HuH-7.5 (cell line): ENCODE data around the gene STRIT1.
"Not testable (repeated sequence)": the region's sequence is repeated elsewhere in the genome, so short reads cannot be mapped to it uniquely, and the experiment has no call there.

Source experiments
- DNase-seq: peaks from one replicate; pipeline ENCODE4 v3.0.0; 2011; ENCODE audit warnings: low spot score

STRIT1 gene

GRCh38 chr3:155270485-155271342, 22.8 kb downstream of the STRIT1 start:
- no peak for DNase-seq

DNA sequence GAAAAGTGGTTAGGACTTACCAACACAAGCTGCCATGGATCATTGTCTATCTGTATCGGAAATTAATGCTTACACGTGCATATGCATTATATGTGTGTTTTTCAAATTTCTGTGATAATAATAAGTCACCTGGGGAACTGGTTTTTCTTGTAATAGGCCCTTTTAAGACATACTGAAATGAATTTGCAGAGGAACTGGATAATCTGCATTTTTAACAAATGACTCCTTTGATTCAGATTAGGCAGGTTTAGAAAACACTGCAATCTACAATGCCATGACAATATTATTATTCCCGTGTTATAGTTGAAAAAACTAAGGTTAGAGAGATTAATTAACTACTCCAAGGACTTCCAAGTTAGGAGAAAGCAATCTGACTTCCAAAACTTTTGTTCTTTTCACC, 23.4 kb downstream of the STRIT1 start:
- no peak for DNase-seq

- not testable (repeated sequence) for DNase-seq
Observed at GRCh38 chr3:155262855-155263254, 30.6 kb downstream of the STRIT1 start.

- DNase-seq: no peak
Observed at GRCh38 chr3:155262295-155262694, 31.2 kb downstream of the STRIT1 start.

- no peak for DNase-seq
Observed at GRCh38 chr3:155254445-155254844, 39.0 kb downstream of the STRIT1 start.

DNA sequence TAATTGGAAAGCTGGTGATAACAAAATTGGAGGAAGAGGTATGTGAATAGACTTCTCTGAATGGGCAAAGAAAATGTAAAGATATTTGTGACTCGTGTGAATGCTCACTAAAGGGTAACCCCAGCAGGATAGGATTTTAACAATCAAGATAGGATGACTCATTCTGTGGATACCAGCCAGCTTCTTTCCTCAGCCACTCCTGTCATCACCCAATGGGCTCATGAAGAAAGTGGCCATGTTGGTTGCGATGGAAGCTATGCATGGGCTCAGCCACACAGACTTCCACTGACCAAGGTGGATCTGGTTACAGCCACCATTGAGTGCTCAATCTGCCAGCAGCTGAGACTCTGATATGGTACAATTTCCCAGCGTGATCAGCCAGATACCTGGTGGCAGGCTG, 40.9 kb downstream of the STRIT1 start:
- DNase-seq: no peak

- no peak for DNase-seq
Observed at GRCh38 chr3:155252021-155252420, 41.5 kb downstream of the STRIT1 start.

GRCh38 chr3:155248531-155249187, 44.8 kb downstream of the STRIT1 start:
- DNase-seq: no peak

GRCh38 chr3:155244699-155245098, 48.8 kb downstream of the STRIT1 start:
- DNase-seq: no peak

- no peak for DNase-seq
Observed at GRCh38 chr3:155244216-155244615, 49.3 kb downstream of the STRIT1 start.

DNA sequence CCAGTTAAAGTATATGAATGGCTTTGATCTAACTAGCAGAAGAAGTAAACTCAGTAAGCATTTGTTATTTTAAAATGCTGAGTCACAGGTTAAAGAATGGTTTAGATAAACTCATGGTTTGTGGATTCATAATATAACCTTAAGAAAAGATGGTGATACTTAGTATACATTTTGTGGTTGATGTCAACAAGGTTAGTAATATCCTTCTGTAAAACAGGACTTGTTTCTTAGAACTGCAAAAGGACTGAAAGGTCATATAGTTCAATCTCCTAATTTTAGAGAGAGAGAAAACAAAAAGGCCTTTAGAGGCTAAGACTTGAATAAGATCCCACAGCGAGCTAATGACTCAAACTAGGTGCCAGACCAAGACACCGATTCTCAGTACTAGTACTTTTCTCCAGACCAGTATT, 50.0 kb downstream of the STRIT1 start:
- DNase-seq: no peak

DNA sequence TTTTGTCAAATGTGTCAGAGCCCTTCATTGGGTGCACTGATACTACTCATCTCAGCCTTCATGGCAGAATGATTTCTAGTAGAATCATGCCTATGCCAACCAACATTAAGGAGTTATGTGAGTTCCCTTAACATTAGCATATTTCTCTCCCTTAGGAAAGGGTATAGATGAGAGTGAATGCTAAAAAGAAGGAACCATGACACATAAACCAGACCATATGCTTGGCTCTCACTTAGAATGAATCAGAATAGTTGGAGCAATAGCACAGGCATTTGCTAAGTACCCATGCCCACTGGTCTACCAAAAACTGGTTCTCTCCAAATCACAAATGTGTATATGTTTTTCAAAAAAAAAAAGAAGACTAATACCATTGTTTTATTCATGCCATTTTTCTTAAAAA, 51.1 kb downstream of the STRIT1 start:
- no peak for DNase-seq

- DNase-seq: no peak
Observed at GRCh38 chr3:155241579-155241978, 51.9 kb downstream of the STRIT1 start.
